Measurements from ENCODE around the gene PALMD.

PALMD gene

GRCh38 chr1:99713006-99713405 is 67.1 kb downstream of the PALMD start:
- TF ChIP-seq GATA2 (IDR thresholded peaks at IDR 0.05; ENCODE audit: low read depth, low read length) (no peak), GATA3 (IDR thresholded peaks at IDR 0.05; ENCODE audit: low read depth, low read length) (no peak)

DNA sequence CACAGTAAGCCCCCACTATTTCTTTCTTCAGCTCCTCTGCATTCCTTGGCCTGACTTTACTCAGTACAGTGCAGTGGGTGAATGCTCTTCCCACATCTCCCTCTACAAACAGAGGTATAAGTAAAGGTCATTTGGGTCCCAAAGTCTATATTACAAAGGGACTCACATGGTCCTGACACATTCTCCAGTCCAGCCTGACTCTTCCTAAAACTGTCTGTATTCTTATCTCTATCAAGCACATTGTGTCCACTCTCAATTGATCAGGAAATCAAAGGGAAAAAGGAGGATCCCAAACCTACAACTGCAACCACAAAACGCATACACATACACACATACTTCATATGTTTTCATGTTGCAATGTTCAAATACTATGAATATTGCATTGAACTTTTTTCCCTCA is 71.1 kb downstream of the PALMD start:
- TF ChIP-seq GATA3 (IDR thresholded peaks at IDR 0.05; ENCODE audit: low read depth, low read length) (no peak), GATA2 (IDR thresholded peaks at IDR 0.05; ENCODE audit: low read depth, low read length) (no peak)

DNA sequence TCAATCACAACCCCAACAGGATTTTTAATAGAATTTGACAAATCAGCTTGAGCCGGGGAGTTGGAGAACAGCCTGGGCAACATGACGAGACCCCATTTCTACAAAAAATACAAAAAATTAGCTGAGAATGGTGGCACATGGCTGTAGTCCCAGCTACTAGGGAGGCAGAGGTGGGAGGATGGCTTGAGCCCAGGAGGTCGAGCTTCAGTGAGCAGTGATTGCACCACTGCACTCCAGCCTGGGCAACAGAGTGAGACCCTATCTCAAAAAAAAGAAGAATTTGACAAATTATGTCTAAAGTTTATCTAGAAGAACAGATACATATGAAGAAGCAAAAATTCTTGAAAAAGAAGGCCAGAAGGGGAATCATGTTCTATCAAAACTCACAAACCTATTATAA is 77.3 kb downstream of the PALMD start:
- TF ChIP-seq GATA2 (IDR thresholded peaks at IDR 0.05; ENCODE audit: low read depth, low read length) (no peak), GATA3 (IDR thresholded peaks at IDR 0.05; ENCODE audit: low read depth, low read length) (no peak)

GRCh38 chr1:99725996-99726395 is 80.1 kb downstream of the PALMD start:
- no peak for TF ChIP-seq GATA2 (IDR thresholded peaks at IDR 0.05; ENCODE audit: low read depth, low read length)
- TF ChIP-seq GATA3 (IDR thresholded peaks at IDR 0.05; ENCODE audit: low read depth, low read length), result no peak

DNA sequence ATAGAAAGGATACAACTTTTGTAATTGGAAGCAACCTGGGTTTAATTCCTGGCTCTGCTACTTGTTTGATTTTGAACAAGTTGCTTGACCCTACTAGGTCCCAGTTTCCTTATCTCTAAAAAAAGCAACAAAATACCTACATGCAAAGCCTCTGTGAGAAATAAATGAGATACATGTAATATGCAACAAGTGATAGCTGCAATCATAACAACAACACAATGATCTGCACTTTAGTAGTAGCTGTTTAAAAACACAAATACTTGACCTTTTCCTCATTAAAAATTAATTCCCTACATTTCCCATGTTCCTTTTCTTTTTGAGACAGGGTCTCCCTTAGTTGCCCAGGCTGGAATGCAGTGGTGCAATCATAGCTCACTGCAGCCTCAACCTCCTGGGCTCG is 80.5 kb downstream of the PALMD start:
- TF ChIP-seq GATA2 (IDR thresholded peaks at IDR 0.05; ENCODE audit: low read depth, low read length) (no peak), GATA3 (IDR thresholded peaks at IDR 0.05; ENCODE audit: low read depth, low read length) (no peak)

GRCh38 chr1:99726818-99727217 is 80.9 kb downstream of the PALMD start:
- TF ChIP-seq GATA2 (IDR thresholded peaks at IDR 0.05; ENCODE audit: low read depth, low read length) (no peak), GATA3 (IDR thresholded peaks at IDR 0.05; ENCODE audit: low read depth, low read length) (no peak)

DNA sequence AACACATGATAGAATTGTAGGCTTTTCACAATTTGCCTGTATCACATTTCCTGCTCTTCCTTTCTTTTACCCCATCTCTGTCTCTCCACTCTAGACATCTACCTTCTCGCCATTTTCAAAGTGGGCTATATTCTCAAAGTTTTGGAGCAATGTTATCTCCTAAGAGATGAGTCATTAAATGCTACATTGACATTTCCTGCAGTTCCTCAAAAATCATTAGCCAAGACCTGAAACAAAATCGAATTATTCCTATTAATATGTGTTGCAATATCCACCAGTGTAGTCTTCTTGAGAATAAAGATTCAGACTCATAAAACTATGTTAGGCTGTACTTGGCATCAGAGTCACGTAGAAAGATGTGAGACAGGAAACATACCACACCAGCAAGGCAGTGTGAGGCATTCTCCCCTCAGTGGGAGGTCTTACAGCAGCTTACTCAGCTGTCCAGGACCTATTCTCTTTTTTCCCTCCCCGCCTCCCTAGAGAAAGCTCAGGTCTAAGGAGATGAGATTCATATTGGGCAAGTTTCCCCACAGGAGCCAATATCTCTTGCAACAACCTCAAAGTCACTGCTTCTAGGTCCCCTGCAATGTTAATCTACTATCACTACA is 81.8 kb downstream of the PALMD start:
- TF ChIP-seq GATA2 (IDR thresholded peaks at IDR 0.05; ENCODE audit: low read depth, low read length) (no peak), GATA3 (IDR thresholded peaks at IDR 0.05; ENCODE audit: low read depth, low read length) (no peak)

DNA sequence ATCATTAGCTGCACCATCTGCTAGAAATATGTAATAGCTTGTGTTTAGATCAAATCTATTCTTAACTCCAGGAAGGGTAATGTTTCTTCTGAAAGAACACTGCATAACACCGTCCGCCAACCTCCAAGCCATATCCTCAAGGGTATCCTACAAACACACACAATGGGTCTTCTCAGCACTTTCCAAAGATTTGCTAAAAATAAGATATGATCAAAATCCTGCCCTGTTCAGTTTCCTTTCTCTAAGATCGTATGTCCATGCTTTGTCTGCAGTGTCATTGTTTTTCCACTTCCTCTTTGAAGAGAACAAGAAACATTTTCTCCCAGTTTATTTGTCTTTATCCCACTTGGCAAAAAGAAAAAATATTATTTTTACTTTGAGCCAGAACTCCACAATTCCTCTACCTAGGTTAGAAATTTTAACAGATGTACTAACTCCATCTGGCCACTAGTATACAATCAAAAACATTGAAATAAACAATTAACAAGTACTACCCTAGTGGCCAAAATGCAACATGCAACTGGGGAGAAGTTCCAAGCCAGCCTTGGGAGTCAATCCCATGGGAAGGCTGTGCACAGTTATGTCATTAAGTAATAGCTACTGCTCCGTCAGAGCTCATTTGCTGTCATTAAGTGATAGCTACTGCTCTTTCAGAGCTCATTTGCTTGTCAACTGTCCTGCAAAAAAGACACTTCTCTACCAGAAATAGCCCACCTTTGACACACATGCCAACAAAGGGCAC is 82.8 kb downstream of the PALMD start:
- TF ChIP-seq GATA3 (IDR thresholded peaks at IDR 0.05; ENCODE audit: low read depth, low read length), result no peak
- TF ChIP-seq GATA2 (IDR thresholded peaks at IDR 0.05; ENCODE audit: low read depth, low read length), result no peak

GRCh38 chr1:99731384-99731783 is 85.5 kb downstream of the PALMD start:
- TF ChIP-seq GATA2 (IDR thresholded peaks at IDR 0.05; ENCODE audit: low read depth, low read length) (no peak), GATA3 (IDR thresholded peaks at IDR 0.05; ENCODE audit: low read depth, low read length) (no peak)

DNA sequence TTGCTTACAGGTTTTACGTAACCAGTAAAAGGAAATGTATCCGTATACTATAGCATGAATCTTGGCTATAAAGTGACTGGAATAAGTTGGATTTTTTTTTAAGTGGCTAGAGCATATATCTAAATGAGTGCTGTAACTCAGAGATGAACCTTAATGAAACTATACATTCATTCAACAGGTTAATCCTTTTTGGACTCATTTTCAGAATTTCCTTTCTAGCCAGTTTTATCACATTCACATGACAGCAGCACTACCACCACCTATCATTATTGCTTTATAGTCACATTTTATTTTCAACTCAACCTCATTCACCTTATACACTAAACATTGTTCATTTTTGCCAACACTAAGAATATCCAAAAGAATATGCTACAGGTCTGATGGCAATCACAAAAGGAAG is 89.9 kb downstream of the PALMD start:
- TF ChIP-seq GATA3 (IDR thresholded peaks at IDR 0.05; ENCODE audit: low read depth, low read length) (no peak), GATA2 (IDR thresholded peaks at IDR 0.05; ENCODE audit: low read depth, low read length) (no peak)

- TF ChIP-seq GATA3 (IDR thresholded peaks at IDR 0.05; ENCODE audit: low read depth, low read length), result no peak
- no peak for TF ChIP-seq GATA2 (IDR thresholded peaks at IDR 0.05; ENCODE audit: low read depth, low read length)
Observed at GRCh38 chr1:99737016-99737415, 91.1 kb downstream of the PALMD start.

- no peak for TF ChIP-seq GATA2 (IDR thresholded peaks at IDR 0.05; ENCODE audit: low read depth, low read length)
- no peak for TF ChIP-seq GATA3 (IDR thresholded peaks at IDR 0.05; ENCODE audit: low read depth, low read length)
Observed at GRCh38 chr1:99738858-99739465, 93.0 kb downstream of the PALMD start.

GRCh38 chr1:99740141-99740540 is 94.2 kb downstream of the PALMD start:
- TF ChIP-seq GATA2 (IDR thresholded peaks at IDR 0.05; ENCODE audit: low read depth, low read length) (no peak), GATA3 (IDR thresholded peaks at IDR 0.05; ENCODE audit: low read depth, low read length) (no peak)

All from SH-SY5Y (cell line).